GM12872 (cell line): ENCODE data around the gene PTPRB.

Experiments used
- CTCF ChIP-seq: IDR thresholded peaks from 3 replicates; pipeline ENCODE4 v1.5.1; 2011; ENCODE audit warnings: low read depth, mild to moderate bottlenecking, low read length, moderate library complexity; ENCODE audit not compliant: insufficient read depth

PTPRB gene

GRCh38 chr12:70643939-70644338, 6.7 kb upstream of the PTPRB start:
- TF ChIP-seq CTCF = no peak

DNA sequence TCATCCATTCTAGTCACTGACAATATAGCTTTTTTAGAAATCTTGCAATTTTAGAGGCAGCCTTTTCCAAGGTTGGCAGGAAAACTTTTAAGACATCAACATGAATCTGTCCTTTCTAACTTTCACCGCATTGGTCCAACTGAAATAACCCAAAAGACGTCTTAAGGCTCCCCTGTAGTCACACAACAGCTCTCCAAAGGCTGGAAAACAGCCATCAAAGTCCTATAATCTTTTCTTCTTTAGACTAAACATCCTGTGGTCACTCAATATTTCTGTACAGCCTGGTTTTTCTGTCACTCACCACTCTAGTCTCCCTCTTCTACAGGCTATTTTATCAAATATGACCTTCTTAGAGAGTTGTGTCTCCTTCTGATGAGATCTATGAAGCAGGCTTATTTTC, 4.5 kb upstream of the PTPRB start:
- TF ChIP-seq CTCF = no peak

GRCh38 chr12:70640901-70641300, 3.7 kb upstream of the PTPRB start:
- no peak for TF ChIP-seq CTCF

DNA sequence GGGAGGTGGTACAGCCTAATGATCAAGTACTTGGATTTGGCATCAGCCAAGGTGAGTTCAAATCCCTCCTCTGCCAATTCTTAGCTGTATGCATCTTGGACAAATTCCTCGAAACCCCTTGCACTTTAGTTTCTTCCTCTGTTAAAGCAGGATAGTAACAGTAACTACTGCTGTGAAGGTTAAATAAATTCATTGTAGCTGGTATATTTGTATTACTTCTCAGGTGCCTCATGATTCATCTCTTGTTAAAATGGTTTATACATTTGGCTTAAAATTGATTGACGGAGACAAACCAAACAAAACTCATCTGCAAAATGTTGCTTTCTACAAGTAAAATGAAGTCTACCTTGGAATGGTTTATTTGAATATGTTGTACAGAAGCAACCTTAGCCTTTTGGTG, 2.3 kb upstream of the PTPRB start:
- no peak for TF ChIP-seq CTCF

- TF ChIP-seq CTCF = no peak
Observed at GRCh38 chr12:70638639-70639360, 1.6 kb upstream of the PTPRB start.

DNA sequence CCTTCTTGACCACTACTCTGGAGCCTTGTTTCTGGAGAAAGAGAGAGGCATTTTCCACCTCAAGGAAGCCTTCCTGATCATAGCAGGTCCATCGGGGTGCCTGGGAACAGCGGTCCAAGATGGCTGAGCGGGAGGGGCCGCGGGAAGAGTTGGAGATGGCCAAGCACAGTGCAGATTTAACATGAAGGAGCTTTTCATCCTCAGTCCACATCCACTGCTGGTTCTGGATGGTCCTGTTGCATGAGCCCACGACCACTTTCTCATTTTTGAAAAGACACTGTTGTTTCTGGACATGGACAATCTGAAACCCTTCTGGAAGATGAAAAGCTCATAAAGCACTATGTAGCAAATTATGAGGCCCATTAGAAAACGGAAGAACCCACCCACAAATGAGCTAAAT, 1.5 kb downstream of the PTPRB start:
- no peak for TF ChIP-seq CTCF

- TF ChIP-seq CTCF = no peak
Observed at GRCh38 chr12:70628701-70629480, 8.3 kb downstream of the PTPRB start.
